Measurements from ENCODE around the gene HOXD11. TPM values are rescaled to one million over a fixed set of nuclear protein-coding genes. Genes with fewer than 3 reads are reported as not detected.

HOXD11 gene
- total and polyA plus RNA-seq, 8 donors, result not detected

DNA sequence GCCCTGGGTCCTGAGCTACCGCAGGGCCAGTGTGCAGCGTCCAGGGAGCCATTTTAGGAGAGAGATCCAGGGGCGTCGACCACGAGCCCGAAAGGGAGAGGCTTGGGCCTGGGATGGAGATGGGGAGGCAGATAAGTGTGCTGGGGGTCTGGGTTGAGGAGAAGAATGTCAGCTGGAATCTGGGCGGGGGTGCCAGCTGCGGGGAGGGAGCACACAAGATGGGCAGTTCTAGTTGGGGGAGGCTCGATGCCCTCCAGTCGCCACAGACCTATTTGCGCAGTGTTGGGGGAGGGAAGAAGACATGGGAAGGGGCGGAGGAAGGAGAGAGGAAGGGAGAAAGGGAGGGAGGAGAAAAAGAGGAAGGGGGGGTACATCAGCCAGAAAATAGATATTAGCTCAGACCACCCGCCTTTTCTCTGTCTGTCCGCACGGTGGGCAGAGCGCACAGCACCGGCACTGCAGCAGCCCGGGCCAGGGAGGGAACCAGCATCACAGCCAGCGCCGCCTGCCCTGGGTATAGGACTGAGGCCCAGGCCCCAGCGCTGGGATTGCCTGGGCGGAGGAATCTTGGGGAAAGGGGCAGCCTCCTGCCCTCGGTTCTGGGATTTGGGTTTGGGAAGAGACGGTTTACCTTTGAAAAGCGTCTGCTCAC lies 1.9 kb upstream of the HOXD11 start:
- Histone ChIP-seq H3K9me3 (peaks cover 0 to 25% (median 0%) of the 10 kb centered on the region in 4 donors), H3K27me3 (peaks cover 55 to 100% (median 99%) of the 10 kb centered on the region in 3 donors), H3K36me3 (no peaks in the 10 kb centered on the region), H3K27ac (no peak overlapping the region), H3K4me1 (peaks cover 30 to 60% (median 40%) of the 10 kb centered on the region in 4 donors), H3K4me3 (peak overlapping the region in 1 of 4 donors; percentile 28)
- intact Hi-C loops (cut with DNase I; ENCODE audit: low total_unique reads), result no loop called here
- 4 to 8% (median 5%) methylated on average over 25 of the region's 25 CpGs for WGBS, 5 donors
- no peak for DNase-seq
- no peak for TF ChIP-seq POLR2AphosphoS5 (IDR thresholded peaks at IDR 0.05)

DNA sequence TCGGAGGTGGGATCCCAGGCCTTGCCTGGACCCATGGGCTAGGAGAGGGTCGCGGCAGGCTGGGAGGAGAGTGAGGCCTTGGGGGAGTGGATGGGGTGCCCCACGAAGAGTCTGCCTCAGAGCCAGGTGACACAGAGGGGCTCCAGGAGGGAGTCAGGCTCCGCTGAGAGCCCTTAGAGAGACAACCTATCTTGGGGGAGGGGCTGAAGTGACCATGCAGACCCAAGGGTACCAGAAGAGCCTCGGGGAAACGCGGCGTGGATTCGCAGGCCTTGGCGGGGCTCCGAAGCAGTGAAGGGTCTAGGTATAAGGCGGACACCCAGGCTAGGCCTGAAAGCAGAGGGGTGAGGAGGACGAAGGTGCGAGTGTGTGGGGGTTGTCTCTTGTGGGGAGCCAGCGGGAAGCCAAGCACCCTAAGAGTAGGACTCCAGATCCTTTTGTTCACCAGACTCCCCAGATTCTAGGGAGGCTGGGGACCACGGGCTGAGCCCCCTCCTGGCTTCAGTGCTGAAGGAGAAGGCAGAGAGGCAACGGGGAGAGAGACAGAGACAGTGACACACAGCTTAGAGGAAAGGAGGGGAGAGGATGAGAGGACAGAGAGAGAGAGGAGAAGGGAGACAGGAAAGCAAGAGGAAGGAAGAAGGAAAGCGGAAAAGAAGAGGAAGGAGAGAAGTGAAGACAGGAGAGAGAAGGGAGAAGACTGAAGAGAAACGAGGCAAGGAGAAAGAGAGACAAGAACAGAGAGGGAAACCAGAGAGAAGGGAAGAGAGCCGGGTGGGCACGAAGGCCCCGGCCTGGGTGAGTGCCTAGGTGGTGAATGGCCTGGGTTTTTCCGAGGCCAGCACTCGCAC lies 1.1 kb upstream of the HOXD11 start:
- TF ChIP-seq POLR2A (IDR thresholded peaks at IDR 0.05) (no peak), EP300 (IDR thresholded peaks at IDR 0.05) (no peak), POLR2AphosphoS5 (IDR thresholded peaks at IDR 0.05) (no peak)
- TF ChIP-seq, protein P1, sequence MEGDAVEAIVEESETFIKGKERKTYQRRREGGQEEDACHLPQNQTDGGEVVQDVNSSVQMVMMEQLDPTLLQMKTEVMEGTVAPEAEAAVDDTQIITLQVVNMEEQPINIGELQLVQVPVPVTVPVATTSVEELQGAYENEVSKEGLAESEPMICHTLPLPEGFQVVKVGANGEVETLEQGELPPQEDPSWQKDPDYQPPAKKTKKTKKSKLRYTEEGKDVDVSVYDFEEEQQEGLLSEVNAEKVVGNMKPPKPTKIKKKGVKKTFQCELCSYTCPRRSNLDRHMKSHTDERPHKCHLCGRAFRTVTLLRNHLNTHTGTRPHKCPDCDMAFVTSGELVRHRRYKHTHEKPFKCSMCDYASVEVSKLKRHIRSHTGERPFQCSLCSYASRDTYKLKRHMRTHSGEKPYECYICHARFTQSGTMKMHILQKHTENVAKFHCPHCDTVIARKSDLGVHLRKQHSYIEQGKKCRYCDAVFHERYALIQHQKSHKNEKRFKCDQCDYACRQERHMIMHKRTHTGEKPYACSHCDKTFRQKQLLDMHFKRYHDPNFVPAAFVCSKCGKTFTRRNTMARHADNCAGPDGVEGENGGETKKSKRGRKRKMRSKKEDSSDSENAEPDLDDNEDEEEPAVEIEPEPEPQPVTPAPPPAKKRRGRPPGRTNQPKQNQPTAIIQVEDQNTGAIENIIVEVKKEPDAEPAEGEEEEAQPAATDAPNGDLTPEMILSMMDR (IDR thresholded peaks at IDR 0.05), result no peak
- WGBS, 5 donors, result 6 to 11% (median 7%) methylated on average over 19 to 25 of the region's 25 CpGs
- Histone ChIP-seq H3K27ac (no peak overlapping the region), H3K36me3 (no peaks in the 10 kb centered on the region), H3K4me1 (peaks cover 30 to 53% (median 40%) of the 10 kb centered on the region in 4 donors), H3K4me3 (no peak overlapping the region), H3K27me3 (peaks cover 58 to 100% (median 99%) of the 10 kb centered on the region in 3 donors), H3K9me3 (peaks cover 0 to 25% (median 0%) of the 10 kb centered on the region in 4 donors)
- DNase-seq, result no peak
- intact Hi-C loops (cut with DNase I; ENCODE audit: low total_unique reads), result no loop called here

DNA sequence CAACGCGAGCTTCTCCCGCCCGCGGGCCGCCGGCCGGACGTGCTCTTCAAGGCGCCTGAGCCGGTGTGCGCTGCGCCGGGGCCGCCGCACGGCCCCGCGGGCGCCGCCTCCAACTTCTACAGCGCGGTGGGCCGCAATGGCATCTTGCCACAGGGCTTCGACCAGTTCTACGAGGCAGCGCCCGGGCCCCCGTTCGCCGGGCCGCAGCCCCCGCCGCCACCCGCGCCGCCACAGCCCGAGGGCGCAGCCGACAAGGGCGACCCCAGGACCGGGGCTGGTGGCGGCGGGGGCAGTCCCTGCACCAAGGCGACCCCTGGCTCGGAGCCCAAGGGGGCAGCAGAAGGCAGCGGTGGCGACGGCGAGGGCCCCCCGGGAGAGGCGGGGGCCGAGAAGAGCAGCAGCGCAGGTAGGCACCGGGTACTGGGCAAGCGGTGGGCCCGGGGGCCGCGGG lies 676 bp downstream of the HOXD11 start:
- Histone ChIP-seq H3K27ac (no peak overlapping the region), H3K9me3 (peaks cover 0 to 25% (median 0%) of the 10 kb centered on the region in 4 donors), H3K36me3 (no peaks in the 10 kb centered on the region), H3K27me3 (peaks cover 63 to 100% (median 99%) of the 10 kb centered on the region in 3 donors), H3K4me1 (peaks cover 30 to 61% (median 44%) of the 10 kb centered on the region in 4 donors), H3K4me3 (peak overlapping the region in 2 of 4 donors; percentile 2 to 13)
- 1 to 6% (median 4%) methylated on average over 16 to 59 of the region's 59 CpGs for WGBS, 5 donors
- no peak for DNase-seq
- intact Hi-C loops (cut with DNase I; ENCODE audit: low total_unique reads), result no loop called here
- TF ChIP-seq, protein P1 (IDR thresholded peaks at IDR 0.05), result no peak

DNA sequence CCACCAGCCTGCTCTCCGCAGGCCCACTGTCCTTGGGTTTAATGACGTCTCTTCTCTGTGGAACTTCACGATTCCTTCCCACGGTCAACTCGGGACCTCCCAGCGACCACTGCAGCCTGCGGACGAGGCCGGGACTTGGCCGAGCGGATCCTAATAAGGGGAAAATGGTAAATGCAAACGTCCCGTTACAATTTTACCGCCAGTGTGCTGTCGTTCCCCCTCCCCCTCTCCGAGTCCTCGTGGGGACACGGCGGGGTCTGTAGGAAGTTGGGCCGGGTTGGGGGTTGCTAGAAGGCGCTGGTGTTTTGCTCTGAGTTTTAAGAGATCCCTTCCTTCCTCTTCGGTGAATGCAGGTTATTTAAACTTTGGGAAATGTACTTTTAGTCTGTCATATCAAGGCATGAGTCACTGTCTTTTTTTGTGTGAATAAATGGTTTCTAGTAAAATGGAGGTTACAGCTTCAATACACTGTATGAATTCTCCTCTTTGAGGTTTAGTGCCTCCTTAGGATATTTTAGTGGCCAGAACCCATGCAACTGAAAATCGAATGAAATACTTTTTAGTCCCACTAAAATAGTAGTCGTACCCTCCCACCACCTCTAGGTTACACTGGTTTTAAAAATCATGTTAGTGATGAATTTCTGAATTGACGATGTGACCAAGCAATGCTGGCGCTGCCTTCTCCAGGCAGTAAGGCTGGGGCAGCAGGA lies 2.3 kb downstream of the HOXD11 start:
- Histone ChIP-seq H3K27ac (no peak overlapping the region), H3K27me3 (peaks cover 56 to 100% (median 99%) of the 10 kb centered on the region in 3 donors), H3K4me3 (no peak overlapping the region), H3K36me3 (no peaks in the 10 kb centered on the region), H3K9me3 (peaks cover 0 to 25% (median 0%) of the 10 kb centered on the region in 4 donors), H3K4me1 (peaks cover 27 to 55% (median 40%) of the 10 kb centered on the region in 4 donors)
- TF ChIP-seq POLR2A (IDR thresholded peaks at IDR 0.05), result no peak
- TF ChIP-seq, protein P1 (IDR thresholded peaks at IDR 0.05), result no peak
- TF ChIP-seq EP300 (IDR thresholded peaks at IDR 0.05), result no peak
- no peak for TF ChIP-seq POLR2AphosphoS5 (IDR thresholded peaks at IDR 0.05)
- 8 to 13% (median 11%) methylated on average over 26 of the region's 26 CpGs for WGBS, 5 donors
- DNase-seq, result no peak
- intact Hi-C loops (cut with DNase I; ENCODE audit: low total_unique reads), result no loop called here

All from stomach (tissue), 9 donors.